ENCODE results near the gene IFT25.
A peak's percentile ranks its signal among the peaks of the same experiment; 100 is the strongest.
"Not testable (repeated sequence)": the region's sequence is repeated elsewhere in the genome, so short reads cannot be mapped to it uniquely, and the experiment has no call there.

Gene IFT25

DNA sequence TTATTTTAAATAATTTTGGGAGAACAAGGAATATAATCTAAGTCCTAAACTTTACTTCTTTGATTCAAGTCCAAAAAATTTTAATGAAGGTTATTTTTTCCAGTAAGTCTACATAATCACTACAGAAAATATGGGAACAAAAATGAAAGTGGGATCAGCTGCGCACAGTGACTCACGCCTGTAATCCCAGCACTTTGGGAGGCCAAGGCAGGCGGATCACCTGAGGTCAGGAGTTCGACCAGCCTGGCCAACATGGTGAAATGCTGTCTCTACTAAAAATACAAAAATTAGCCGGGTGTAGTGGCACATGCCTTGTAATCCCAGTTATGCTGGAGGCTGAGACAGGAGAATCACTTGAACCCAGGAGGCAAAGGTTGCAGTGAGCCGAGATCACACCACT, 61.9 kb downstream of the IFT25 start:
- not testable (repeated sequence) for DNase-seq (ENCODE audit: low spot score)

DNA sequence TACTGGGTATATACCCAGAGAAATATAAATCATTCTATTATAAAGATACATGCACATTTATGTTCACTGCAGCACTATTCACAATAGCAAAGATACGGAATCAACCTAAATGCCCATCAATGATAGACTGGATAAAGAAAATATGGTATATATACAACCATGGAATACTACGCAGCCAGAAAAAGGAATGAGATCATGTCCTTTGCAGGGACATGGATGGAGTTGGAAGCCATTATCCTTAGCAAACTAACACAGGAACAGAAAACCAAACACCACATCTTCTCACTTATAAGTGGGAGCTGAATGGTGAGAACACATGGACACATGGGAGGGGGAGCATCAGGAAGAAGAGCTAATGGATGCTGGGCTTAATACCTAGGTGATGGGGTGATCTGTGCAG, 63.6 kb downstream of the IFT25 start:
- DNase-seq (ENCODE audit: low spot score), result not testable (repeated sequence)

- peak; percentile 49 for DNase-seq (ENCODE audit: low spot score)
Observed at GRCh38 chr1:53878492-53879105, 66.9 kb downstream of the IFT25 start.

DNA sequence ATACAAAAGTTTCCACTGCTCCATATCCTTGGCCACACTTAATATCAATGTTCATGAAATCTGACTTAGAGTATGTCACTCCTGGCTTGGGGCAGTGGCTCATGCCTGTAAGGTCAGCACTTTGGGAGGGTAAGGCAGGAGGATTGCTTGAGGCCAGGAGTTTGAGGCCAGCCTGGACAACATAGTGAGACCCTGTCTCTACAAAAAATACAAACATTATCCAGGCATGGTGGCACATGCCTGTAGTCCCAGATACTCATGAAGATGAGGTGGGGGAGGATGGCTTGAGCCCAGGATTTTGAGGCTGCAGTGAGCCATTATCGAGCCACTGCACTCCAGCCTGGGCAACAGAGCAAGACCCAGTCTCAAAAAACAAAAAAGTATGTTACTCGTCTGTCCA, 70.3 kb downstream of the IFT25 start:
- DNase-seq (ENCODE audit: low spot score), result not testable (repeated sequence)

- no peak for DNase-seq (ENCODE audit: low spot score)
Observed at GRCh38 chr1:53871773-53872484, 73.6 kb downstream of the IFT25 start.
